Dermis microvascular lymphatic vessel endothelial cell (primary cell): ENCODE results near the gene NHLRC3. TPM values are rescaled to one million over a fixed set of nuclear protein-coding genes. Genes with fewer than 3 reads are reported as not detected.
A peak's percentile ranks its signal among the peaks of the same experiment; 100 is the strongest.
"Not testable (repeated sequence)": the region's sequence is repeated elsewhere in the genome, so short reads cannot be mapped to it uniquely, and the experiment has no call there.

Source experiments
- DNase-seq, 2 donors: peaks; one replicate each; pipeline versions ENCODE4 v3.0.0 to v3.0.0-alpha.2; 2010; ENCODE audit warnings: low read depth in 2 of 2
- total RNA-seq: library from RNA; depleted of rRNA; stranded (reverse); fragments of >200 nt; gene quantifications from 2 replicates; pipeline ENCODE4 v1.2.1, GENCODE V29; 2014

Gene NHLRC3
- total RNA-seq, 1 donor from 2014 or later, result 7.2 TPM

DNA sequence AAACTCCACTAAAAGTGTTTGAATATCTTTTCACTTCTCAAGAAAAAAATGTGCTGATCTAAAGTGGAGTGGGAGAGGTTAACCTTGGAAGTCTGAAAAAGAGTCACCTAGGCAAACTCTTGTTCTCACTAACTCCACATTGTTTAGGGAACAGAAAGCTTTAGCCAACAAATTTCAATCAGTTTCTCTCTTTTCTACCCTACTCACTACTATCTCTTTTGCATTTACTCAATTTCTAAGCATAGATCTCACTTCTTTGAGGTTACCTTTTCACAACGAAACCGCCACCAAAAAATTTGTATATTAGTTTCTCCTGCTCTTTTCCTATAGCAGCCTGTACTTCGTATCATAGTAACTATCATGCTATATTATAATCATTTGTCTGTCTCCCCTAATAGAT is 6.3 kb downstream of the NHLRC3 start:
- no peak for DNase-seq

DNA sequence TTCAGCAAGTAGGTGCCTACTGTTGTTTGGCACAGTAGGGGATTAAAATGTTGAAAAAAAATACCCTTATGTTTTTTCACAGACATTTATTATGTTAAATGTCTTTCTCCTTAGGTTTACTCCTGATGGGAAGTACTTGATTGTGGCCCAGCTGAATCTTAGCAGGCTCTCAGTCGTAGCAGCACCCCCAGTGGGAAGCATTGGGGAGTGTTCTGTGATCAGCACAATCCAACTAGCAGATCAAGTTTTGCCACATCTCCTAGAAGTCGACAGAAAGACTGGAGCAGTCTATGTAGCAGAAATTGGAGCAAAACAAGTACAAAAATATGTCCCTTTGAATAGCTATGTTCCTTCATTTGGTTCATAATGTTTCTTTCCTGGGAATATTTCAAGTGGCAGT is 9.3 kb downstream of the NHLRC3 start:
- no peak for DNase-seq

DNA sequence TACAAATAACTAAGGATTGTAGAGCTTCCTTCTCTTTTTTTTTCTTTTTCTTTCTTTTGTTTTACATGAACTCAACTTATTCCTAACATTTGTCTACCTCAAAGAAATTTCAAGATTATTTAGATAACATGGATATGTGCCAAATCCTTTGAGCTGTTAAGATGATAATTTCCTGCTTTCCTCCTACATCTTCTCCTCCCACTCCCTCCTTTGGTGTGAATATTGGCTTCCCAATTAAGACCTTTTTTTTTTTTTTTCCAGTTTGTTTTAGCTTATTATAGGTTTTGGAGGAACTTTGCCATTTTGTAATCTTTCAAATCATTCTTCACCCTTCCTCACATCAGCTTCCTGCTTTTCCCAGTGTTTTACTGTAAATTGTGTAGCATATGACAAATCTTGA is 10.6 kb downstream of the NHLRC3 start:
- no peak for DNase-seq

DNA sequence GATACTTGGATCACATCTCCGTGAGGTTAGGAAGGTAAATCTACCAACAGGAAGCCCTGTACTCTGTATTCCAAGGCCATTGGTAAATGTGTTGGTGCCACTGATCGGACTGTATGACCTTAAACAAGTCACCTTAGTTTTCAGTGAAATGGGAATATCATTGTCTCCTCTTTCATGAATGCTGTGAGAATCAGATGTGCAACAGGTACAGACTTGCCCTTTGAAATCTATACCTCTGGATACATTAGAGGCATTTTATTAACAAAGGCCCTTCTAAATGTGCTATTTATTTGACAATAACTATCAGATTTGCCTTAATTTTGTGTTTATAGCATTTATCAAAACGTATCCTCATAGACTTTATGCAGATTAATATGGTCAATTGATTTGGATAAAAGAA is 11.0 kb downstream of the NHLRC3 start:
- no peak for DNase-seq

DNA sequence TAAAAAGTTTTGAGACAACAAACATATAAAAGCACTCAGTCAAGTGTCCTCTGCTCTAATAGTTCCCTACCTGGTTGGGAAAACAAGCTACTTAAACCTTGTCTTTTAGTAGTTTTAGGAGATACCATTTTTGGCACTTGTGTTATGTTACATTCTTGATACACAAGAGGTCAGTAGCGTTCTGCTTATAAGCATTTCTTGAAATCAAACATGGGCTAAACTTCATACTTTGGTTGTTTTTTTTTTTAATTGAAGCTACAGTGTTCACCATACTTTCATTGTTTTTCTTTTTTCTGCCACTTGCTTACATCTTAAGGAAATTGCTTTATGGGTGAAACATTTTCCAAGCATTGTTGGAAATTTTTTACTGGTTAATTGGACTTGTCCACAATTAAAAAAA is 12.9 kb downstream of the NHLRC3 start:
- peak; percentile 18 to 57 for DNase-seq

DNA sequence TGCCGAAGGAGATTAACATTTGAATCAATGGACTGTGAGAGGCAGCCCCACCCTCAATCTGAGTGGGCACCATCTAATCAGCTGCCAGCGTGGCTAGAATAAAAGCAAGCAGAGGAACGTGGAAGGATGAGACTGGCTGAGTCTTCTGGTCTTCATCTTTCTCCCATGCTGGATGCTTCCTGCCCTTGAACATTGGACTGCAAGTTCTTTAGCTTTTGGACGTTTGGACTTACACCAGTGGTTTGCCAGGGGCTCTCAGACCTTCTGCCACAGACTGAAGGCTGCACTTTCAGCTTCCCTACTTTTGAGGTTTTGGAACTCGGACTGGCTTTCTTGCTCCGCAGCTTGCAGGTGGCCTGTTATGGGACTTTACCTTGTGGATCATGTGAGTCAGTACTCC is 14.7 kb downstream of the NHLRC3 start:
- DNase-seq, result no peak

DNA sequence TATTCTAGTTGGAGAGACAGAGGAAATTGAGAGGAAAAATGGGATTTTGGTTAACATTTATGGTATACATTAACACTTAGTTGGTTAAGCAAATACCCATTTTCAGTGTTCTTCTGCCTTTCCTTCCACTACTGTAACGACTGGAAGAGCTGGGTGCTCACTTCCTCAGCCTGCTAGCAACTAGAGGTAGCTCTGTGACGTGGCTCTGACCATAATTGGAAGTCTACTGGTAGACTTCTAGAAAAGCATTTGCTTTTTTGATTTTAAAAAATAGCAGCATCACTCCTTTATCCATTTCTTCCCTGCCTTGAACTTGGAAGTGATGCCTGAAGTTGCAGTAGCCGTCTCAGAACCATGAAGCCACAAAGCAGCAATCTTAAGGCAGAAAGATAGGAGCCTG is 15.9 kb downstream of the NHLRC3 start:
- no peak for DNase-seq

DNA sequence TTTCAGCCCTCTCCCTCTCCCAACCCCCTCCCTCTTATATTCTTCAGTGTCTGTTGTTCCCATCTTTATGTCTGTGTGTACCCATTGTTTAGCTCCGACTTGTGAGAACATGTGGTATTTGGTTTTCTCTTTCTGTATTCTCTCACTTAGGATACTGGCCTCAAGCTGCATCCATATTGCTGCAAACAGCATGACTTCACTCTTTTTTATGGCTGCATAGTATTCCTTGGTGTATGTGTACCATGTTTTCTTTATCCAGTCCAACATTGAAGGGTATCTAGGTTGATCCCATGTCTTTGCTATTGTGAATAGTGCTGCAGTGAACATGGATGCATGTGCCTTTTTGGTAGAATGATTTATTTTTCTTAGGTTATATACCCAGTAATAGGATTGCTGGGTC is 17.8 kb downstream of the NHLRC3 start:
- no peak for DNase-seq

DNA sequence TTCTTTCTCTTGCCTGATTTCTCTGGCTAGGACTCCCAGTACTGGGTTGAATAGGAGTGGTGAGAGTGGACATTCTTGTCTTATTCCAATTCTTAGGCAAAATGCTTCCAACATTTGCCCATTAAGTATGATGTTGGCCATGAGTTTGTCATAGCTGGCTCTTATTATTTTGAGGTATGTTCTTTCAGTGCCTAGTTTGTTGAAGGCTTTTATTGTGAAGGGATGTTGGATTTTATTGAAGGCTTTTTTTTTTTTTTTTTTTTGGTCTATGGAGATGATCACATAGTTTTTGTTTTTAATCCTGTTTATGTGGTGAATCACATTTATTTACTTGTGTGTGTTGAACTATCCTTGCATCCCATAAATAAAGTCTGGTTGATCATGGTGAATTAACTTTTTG is 19.8 kb downstream of the NHLRC3 start:
- no peak for DNase-seq

DNA sequence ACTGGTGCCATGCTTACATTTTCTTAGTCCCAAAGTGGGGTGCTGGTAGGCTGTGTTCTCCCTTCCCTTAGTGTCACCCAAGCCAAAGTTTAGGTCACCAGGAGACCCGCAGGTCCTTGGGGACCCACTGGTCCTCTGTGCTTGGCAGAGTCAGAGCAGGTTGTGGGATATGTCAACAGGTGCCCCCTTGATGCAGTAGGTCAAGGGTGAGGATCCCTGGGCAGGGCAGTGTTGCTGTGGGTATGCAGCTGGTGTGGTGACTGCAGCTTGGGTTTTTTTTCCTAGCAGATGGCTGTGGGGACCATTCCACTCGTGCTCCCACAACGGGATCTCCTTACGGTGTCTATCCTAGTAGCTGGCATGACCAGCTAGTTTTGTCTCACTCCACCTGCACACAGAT is 23.7 kb downstream of the NHLRC3 start:
- no peak for DNase-seq

DNA sequence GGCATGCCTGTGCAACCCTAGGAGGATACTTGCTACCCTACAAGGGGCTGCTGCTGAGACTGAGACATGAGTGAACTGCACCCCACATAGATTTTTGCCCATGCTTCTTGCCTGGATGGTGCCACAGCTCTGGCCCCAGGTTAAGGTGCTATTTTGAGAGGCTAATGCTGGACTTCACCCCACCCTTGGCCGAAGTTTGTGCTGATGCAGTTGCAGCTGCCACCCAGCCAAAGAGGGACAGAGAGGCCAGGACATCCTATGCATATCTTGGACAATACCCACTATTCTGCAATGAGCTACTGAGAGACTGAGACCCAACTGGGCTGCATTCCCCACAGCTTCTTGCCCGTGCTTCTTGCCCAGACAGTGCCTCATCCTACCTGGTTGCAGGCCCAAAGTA is 34.6 kb downstream of the NHLRC3 start:
- no peak for DNase-seq

DNA sequence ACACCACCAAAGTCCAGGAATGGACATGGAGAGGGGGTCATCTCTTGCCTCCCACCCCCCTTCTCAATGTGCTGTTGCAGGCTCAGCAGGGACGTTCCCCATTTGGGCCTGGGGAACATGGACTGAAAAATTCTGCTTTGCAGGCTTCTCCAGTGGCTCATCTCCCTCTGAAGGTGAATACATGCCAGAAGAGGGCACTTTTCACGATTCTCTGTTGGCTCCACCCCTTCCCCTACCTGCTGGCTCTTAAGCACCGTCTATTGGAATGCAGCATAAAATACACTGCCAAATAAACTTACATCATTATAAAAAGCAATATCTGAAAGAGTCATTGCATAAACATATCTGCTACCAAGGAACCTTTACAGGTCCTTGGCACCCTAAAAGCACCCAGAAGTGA is 35.7 kb downstream of the NHLRC3 start:
- DNase-seq, result no peak

DNA sequence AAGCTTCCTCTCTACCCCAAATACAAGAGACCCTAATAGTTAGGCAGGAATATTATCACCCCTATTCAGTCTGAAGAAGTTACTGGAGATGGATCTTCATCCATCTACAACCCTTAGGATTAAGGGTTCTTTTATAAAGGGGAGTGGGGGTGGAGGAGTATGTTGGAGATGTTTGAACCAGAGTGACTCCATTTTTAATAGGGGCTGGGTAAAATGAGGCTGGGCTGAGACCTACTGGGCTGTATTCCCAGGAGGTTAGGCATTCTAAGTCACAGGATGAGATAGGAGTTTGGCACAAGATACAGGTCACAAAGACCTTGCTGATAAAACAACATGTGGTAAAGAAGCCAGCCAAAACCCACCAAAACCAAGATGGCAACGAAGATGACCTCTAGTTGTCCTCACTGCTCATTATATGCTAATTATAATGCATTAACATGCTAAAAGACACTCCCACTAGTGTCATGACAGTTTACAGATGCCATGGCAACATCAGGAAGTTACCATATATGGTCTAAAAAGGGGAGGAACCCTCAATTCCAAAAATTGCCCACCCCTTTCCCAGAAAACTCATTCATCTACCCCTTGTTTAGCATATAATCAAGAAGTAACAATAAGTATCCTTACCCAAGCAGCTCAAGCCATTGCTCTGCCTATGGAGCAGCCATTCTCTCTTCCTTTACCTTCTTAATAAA is 48.1 kb downstream of the NHLRC3 start:
- DNase-seq, result not testable (repeated sequence)

DNA sequence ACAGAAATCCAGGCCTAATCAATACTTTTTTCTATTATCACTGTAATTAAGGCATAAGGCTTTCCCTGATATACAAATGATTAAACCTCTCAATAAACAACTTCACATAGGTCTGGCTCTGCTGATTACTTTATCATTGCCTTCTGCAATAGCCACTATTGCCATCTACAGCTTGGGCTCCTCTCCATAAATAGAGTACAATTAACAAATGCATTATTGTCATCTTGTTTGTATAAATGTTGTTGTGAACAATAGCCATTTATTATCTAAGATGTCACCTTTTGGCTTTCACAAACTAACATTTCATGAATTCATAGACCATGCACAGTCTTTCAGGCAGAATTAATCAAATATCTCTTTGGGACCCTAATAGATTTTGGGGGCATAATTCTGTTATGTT is 53.3 kb downstream of the NHLRC3 start:
- DNase-seq, result no peak

DNA sequence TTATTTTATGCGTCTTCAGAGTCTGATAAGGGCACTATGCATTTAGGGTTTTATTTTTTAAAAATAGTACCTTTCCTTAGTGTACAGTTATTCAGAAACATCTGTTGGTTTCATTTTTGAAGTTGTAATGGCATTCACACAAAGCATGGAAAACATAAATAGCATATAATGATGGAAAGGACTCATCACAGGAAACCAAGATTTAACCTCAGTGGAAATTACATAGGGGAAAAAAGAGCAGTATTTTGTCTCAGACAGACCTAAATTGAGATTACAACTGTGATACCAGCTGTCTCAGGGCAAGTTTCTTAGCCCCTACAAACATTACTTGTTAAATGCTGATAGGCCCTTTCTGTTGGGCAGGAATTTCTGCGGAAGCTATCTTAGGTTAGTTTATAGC is 57.2 kb downstream of the NHLRC3 start:
- no peak for DNase-seq

DNA sequence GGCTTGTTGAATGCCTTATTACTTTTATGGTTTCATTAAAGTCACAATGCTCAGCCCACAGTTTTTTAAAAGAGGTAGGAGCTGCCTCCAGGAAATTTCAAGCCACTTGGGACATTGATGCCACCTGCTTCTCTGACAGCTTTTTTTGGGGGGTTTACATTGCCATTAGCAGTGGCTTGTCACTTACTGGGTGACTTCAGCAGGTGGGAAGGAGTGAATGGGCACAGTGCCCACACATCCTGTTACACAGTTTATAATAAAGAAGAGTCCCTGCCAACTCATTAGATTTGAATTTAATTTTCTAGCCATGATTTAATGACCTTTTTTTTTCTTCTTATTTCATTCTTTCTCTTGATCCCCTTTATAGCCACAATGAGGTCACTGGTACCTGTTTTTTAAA is 61.0 kb downstream of the NHLRC3 start:
- DNase-seq, result no peak

Other genes with a start within 250 kb of the NHLRC3 start
- gene STOML3, start 47.6 kb upstream of the NHLRC3 start, total RNA-seq, result not detected in 2 replicates
- 7.7 and 9.4 TPM in 2 replicates for gene PROSER1, start 367 bp upstream of the NHLRC3 start, total RNA-seq